NOMO-1 treated with dmso at 0.1 percent for 144 hours (cell line): ENCODE data around the gene CH25H.

Experiments
- DNase-seq: peaks from one replicate; lab custom pipeline; 2025; ENCODE audit not compliant: unreplicated experiment; lab: John Stamatoyannopoulos, UW

Gene CH25H

DNA sequence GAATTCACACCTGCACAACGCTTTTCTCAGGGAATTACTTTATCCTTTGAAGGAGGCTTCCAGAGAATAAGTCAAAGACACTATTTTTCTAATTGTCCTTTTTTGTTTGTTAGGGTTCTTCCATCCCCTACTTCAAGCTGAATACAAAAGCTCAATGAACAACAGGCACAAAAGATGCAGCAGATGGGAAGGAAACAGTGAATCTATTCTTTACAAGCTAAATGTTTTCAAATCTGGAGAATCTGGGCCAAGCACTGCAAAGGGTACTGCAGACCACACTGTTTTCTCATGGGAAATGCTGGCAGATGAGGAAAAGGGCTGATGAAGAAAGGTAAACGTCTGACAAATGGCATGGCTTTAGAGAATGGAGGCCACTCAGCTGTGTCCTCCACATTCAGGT, 25.9 kb upstream of the CH25H start:
- DNase-seq = no peak

DNA sequence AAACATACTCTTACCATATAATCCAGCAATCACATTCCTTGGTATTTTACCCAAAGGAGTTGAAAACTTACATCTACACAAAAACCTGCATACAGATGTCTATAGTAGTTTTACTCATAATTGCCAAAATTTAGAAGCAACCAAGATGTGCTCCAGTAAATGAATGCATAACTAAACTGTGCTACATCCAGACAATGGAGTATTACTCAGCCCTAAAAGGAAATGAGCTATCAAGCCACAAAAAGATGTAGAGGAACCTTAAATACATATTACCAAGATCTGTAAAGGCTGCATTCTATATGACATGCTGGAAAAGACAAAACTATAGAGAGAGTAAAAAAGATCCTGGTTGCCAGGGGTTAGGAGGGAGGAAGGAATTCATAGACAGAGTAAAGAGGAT, 21.8 kb upstream of the CH25H start:
- DNase-seq = no peak

DNA sequence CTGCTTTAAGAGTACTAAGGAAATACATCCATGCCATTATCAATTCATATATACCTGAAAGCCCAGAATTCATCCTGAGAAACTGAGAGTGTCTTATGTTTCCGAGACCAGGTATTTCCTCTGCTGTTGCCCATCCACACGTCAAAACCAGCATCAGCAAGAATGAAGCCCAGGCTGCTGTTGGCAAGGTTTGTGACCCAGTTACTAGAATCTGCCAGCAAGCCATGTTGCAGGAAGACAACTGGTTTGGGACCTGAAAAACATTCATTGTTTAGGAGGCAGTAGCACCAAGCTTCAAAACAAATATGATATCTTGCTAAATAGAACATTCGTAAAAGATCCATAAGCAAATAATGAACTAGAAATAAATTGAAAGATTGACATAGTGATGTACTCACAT, 21.0 kb upstream of the CH25H start:
- DNase-seq = no peak

DNA sequence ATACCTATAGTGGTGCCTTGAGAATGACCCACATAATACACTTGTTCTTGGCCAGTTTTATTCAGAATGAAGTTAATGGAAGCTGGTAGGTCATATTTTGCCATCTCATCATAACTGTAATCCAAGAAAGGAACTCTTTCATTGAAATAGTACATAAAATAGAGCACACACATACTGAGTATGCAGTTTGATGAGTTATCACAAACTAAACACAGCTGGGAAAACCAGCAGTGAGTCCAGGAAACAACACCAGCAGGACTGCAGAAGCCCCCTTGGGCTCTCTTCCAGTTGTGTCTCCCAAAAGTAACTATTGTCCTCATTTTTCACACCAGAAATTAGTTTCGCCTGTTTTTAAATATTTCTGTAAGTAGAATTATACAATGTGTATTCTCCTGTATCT, 19.8 kb upstream of the CH25H start:
- no peak for DNase-seq

DNA sequence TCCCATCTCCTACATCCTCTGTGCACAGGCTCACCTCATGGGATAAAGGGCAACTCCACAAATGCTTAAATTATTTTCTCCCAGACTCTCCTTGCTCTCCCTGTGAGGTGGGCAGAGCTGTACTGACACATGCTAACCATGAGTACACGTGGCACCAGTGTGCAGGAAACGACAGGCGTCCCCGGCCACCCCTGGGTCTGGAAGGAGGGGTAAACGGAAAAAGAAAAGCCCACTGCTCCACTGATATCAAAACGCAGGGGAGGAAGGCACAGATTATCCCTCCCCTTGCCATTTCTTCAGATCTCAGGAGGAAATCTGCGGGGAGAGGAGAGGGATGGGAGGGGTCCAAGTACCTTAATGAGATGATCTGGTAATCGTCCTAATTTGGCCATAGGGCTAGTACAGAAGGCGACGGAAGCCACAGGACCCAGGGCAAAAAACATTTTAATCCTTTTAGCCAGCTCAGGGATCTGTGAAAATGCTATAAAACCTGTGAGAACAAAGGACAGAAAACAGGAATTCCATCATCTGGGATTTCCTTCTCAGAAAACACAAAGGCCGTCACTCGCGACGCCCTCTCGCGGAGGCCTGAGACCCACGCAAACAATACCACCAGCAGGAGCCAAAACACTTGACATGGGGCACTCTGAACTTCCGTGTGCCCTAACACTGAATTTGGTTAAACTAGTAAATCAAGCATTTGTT, 17.8 kb upstream of the CH25H start:
- no peak for DNase-seq

DNA sequence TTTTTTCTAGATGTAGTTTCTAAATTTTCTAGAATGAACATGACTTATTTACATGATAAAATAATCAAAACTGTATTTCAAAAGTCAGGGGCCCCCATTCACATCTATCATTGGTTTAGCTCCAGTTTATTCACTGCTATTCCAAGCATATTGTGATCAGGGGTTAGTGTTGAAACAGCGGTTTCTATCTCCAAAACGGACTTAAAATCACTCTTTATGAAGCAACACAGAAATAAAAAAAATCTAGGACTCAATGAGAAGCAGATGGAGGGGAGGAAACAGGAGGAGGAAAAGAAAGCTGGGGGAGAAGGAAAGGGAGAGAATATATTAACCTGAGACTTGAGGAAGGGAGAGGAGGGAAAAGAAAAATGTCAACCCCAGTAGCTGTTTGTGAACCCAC, 14.8 kb upstream of the CH25H start:
- no peak for DNase-seq

DNA sequence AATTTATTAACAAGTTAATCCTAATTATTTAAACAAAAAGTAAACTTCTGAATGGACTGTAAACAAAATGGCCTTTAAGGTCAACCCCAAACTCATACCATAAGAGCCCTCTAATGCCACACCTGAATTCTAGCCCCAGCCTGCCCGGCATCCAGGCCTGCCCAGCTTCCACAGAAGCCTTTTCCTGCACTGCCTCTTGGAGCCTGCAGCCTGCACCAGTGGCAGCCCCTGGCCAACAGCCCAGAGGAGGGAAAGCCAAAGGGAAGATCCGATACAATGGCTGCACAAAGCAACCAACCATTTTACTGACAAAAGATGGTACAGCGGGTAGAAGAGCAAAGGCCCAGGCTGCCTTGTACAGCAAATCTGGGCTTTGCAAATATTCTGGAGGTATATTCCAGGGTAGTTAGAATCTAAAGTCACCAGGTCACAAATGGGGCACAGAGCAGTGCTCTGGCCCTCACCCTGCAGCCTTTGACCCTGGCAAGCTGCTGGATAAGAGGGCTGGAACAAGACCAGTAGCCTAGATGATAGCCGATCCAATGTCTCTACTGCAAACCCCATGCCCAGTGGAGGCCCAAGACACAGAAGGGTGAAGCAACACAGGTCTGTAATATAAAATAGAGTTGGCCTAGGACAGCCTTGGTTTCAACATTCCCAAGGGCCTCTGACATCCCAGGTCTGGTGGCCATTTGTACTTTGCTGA, 12.5 kb upstream of the CH25H start:
- no peak for DNase-seq

DNA sequence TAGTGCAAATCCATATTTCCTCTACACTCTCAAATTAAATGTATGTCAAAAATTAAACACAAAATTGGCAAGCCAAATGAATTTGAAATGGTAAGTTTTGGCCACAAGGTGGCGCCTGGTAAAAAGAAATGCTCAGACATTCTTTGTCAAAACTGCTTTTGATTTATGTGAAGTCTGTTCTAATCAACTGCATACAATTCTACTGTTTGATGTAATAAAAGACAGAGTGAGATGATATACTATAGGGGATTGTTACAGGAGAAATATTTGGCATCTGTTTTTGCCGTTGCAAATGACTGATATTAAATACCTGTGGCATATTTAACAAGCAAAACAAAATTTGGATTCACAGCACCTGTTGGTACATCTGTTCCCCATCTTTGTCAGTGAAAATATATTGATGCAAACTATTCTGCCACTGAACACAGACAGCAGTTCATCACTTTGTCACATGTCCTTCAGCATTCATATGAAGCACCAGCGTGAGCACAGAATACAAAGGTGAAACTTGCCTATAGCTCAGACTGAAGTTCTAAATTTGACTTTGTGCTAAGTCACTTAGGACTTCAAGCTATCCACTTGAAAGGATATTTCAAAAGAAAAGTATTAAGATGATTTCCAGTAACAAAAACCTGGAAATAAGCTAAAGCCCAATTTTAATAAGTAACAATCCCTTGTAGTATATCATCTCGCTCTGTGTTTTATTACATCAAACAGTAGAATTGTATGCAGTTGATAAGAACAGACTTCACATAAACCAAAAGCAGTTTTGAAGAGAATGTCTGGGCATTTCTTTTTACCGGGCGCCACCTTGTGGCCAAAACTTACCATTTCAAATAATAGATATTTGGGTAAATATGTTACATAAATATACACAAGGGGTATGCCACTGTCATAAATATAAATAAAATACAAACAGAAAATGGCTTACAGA, 10.2 kb upstream of the CH25H start:
- peak; percentile 15 for DNase-seq

DNA sequence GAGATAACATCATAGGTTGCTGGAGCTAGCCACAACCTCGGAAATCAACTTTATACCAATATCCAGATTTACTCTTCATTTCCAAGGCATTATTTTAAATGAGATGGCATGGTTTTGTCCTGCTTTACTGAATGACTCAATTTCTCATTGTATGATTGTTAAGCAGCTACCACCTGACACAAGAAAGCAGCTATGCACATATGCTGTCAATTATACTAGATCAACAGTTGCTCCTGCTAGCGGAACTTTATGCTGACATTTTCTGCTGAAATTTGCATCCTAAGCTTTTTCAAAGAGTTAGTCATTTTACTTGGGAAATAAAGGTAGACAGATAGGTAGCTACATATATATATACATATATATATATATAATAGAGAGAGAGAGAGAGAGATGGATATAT, 8.9 kb upstream of the CH25H start:
- no peak for DNase-seq

DNA sequence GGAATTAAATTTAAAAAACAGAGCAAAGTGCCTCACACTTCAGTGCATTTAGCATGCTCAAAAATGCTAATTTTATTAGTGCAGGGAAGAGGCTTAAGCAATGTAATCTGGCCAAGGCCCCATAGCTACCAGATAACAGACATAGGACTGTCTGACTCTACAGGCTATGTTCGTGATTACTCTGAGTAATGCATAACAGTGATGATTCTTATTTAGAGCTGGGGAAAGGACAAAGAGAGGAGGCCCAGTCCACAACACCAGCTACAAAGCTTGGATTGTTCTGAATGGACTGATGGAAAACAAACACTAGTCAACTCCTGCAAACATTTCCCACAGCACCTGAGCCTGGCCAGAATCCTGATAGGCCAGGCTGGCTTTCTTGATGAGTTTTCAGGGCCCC, 8.4 kb upstream of the CH25H start:
- no peak for DNase-seq

DNA sequence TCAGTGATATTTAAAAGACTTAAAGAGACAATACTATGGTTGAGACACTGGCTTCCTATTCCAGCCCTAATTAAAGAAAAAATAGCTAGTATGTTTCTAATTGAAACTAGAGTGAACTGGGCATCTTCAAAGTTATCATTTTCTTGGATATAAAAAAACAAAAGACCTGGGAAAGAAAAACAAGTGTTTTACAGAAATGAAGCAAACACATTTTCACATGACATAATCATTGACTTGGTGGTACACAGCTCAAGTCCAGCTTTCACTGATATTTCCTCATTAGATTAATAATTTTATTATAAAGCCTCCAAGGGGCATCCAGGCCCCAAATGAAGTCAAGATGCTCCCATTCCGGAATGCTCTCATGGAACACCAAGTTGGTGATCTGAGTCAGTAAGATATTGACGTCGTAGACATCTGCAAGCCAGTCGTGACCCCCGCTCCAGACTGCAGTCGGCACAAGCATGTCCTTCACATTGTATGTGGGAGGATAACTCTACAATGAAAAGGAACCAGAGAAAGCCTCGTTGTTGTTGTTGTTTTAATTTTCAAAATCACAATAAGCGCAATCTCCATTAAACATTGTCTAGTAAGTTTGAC, 7.5 kb upstream of the CH25H start:
- DNase-seq = no peak

DNA sequence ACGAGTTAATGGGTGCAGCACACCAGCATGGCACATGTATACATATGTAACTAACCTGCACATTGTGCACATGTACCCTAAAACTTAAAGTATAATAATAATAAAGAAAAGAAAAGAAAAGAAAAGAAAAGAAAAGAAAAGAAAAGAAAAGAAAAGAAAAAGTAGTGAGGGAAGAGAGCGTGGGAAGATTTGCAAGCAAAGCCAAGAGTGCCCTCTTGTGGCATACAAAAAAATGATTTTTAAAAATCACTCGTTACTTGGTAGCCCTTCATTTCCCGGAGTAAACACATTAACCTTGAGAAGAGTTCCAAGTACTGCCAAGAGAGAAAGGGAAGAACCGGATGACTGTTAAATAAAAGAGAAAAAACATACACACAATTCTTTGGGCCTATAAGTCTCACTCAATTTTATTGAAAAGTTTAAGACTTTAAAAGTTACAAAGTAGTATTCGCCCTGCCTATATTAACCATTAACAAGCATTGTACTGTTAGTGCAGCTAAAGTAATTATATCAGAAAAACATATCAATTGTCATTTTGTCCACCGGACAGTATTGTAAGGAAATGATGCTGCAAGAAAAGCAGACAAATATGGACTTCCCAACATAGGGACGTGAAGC, 6.2 kb upstream of the CH25H start:
- DNase-seq = peak; percentile 15

DNA sequence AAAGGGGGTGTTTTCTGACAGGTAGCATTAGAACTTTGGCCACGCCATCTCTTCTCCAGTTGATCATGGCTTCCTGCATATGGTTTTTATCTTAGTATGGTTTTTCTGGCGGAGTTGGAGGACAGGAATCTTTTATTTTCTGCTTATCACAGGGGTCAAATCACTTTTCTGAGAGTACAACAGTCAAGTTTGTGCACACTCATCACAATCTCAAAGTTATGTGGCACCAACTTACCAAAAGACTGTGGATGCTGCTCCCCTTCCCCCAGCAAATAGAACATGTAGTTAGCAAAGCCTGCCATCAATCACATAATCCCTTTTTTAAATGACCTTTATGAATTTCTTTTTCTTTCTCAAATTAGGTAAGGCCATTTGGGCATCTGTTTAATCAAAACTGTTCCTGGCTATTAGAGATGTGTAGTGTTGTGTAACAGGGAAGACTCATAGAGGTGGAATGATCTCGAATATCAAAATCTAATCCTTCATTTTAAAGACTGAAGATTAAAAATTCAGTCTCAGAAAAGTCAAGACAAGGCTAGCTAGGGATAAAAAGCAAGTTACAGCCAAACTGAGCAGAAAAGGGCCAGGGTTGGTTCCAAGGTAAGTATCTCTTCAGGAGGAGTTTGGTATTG, 3.8 kb upstream of the CH25H start:
- no peak for DNase-seq

DNA sequence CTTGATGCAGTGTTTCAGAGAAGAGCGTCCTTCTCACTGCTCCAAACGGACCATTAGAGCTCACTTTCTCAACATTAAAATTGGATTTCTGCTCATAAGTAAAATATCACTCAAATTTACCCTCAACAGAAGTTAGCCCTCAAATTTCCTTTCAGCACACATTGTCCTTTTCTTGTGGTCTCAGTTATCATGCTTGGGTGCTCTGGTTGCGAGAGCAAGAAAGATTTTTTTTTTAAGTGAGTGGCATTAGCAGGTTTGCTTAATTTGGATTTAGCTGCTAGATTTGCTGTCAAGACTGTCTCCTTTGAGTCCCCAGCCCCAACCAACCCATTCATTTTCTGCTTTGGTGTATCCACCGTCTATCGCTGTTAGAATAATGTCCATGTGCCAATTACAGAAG, 2.6 kb upstream of the CH25H start:
- DNase-seq = no peak

DNA sequence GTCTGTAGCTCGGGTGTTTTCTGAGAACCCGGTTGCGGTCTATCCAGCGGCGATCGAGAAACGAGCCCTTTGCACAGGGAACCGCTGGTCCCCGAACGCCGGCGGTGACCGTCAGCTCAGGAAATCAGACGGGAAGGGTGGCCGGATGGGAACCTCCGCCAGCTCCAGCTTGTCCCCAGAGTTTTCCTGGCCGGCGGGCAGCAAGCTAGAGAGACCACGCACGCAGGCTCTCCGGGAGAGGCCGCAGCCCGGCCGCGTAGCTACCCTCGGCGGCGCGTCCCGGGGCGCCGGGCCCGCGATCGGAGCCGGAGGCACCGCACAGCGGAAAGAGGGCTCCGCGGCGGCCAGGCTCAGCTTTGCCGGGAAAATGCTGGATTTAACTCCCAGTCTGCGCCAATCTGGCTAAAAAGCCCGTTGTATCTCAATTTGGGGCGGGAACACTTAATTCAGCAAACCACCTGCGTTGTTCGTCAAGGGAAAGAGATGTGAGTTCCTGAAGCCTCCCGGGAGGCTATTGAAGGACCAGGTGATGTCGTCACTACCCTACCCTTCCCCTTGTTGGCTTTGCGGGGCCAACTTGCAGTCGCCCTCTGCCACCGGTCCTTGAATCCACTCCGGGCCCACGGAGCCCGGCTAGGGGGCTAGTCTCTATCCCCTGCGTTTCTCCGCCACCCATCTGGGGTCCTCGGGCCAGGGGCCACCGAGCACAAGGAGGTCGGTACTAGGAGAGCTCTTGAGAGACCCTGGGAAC, 859 bp upstream of the CH25H start:
- DNase-seq = no peak

DNA sequence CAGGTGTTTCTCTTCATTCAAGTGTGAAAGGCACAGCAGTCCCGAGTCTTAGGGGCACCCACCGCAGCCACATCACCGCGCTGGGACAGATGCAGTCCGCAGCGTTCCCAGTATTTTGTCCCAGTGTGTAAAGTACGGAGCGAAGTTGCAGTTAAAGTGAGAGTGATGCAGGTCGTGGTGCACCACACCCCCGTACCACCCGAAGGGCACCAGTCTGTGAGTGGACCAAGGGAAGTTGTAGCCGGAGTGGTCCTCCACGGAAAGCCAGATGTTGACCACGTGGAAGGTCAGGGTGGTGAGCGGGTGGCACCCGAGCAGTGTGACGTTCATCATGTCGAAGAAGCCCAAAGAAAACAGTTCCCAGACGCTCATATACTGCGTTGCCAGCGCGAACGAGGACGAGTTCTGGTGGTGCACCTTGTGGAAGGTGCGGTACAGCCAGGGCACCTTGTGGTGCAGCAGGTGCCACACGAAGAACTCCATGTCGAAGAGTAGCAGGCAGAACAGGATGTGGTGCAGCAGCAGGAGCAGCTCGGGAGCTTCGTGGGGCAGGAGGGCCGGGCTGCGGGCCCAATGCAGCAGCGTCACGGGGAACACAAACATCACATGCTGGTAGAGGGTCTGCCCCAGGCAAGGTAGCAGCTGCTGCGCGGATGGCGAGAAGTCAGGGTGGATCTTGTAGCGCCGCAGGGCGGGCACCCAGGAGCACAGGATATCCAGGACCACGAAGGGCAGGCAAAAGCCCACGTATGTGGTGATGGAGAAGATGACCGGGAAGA, 526 bp downstream of the CH25H start:
- no peak for DNase-seq

DNA sequence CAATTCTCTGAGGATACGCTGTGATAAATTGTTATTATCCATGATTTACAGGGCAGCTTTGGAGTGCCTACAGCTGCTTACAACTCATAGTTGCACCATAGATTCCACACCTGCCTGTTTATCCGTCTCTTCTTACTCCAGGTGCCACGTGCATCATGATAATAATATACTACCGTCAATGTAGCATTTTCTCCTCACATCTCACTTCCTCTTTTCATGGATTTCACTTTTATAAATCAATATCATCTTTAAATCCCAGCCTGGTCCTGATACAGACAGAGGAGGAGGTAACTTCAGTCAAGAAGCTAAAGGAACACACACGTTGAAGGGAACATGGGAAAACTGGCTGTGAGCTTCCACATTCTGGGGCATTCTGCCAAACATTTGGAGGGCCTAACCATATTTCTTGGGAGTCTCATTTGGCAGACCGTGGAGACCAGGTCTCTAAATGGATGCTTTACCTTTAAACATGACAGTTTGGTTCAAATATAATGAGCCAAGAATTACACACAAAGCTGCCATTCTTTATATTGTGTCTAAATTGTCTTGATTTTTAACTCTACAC, 2.4 kb downstream of the CH25H start:
- no peak for DNase-seq

DNA sequence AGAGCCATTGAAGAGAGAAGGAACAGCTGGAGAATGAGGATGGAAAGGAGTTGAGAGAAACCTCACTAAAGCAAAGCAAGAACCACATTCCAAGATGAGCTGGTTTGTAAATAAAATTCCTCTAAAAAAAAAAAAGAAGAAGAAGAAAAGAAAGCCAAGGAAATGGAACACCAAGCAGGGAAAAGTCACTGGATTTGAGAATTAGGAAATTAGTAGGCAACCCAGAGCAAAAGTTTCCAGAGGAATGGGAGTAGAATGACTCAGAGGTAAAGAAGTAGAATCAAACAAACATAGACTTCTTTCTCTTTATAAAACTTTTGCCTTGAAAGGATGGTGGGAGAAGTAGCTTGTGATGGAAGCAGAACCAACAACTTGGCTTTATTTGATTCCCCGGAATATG, 3.9 kb downstream of the CH25H start:
- DNase-seq = no peak

DNA sequence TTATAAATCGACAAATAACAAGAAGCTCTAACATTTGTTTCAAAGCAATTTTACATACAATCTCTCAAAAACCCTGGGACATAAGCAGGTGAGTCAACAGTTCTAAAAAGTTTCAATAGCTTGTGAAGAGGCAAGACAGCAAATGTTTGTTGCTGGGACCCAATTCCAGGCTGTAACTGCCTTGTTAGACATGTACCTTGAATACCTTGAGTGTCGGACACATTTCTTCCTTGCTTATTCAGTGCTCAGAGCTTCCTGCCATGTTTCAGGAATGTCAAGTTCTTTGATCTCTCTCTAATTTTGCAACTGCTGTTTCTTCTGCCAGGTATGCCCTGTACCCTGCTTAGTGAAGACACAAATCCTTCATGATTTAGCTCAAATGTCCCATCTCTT, 5.1 kb downstream of the CH25H start:
- DNase-seq = no peak
